T-helper 2 cell treated with Interferon-gamma antibody and Interleukin-4, amounts not matched to agents 5 μg/mL and 100 μg/mL, for 36 hours (primary cell): ENCODE measurements around the gene IL22.

Experiments used
- DNase-seq: peaks from one replicate; pipeline ENCODE4 v3.0.0; 2021; ENCODE audit warnings: low spot score
- H3K27ac Mint-ChIP-seq: one replicate; pipeline ENCODE4 v1.8.0; 2021; ENCODE audit warnings: mild to moderate bottlenecking, mixed read lengths
- H3K27me3 Mint-ChIP-seq: one replicate; pipeline ENCODE4 v1.8.0; 2021; ENCODE audit warnings: low read depth, mixed read lengths
- H3K36me3 Mint-ChIP-seq: one replicate; pipeline ENCODE4 v1.8.0; 2021; ENCODE audit warnings: low read depth, mixed read lengths
- H3K4me1 Mint-ChIP-seq: one replicate; pipeline ENCODE4 v1.8.0; 2021; ENCODE audit warnings: low read depth, mixed read lengths
- H3K4me3 Mint-ChIP-seq: one replicate; pipeline ENCODE4 v1.8.0; 2022; ENCODE audit warnings: mild to moderate bottlenecking, moderate library complexity, mixed read lengths
- H3K9me3 Mint-ChIP-seq: one replicate; pipeline ENCODE4 v1.8.0; 2021; ENCODE audit warnings: mixed read lengths

Gene IL22

GRCh38 chr12:68276402-68276930 is 23.1 kb upstream of the IL22 start:
- Mint-ChIP-seq H3K4me3 (no peak overlapping the region), H3K9me3 (no peaks in the 10 kb centered on the region), H3K36me3 (no peaks in the 10 kb centered on the region), H3K27me3 (peaks cover 18% of the 10 kb centered on the region), H3K27ac (no peak overlapping the region), H3K4me1 (peaks cover 35% of the 10 kb centered on the region)
- DNase-seq, result no peak

- Mint-ChIP-seq H3K27ac (no peak overlapping the region), H3K4me1 (peaks cover 15% of the 10 kb centered on the region), H3K27me3 (peaks cover 37% of the 10 kb centered on the region), H3K9me3 (no peaks in the 10 kb centered on the region), H3K4me3 (no peak overlapping the region), H3K36me3 (no peaks in the 10 kb centered on the region)
- DNase-seq, result no peak
Measured at GRCh38 chr12:68272732-68273131, 19.3 kb upstream of the IL22 start.

- Mint-ChIP-seq H3K4me3 (no peak overlapping the region), H3K9me3 (no peaks in the 10 kb centered on the region), H3K27me3 (peaks cover 38% of the 10 kb centered on the region), H3K27ac (no peak overlapping the region), H3K36me3 (no peaks in the 10 kb centered on the region), H3K4me1 (peaks cover 8% of the 10 kb centered on the region)
- DNase-seq, result no peak
Measured at GRCh38 chr12:68271346-68271745, 17.9 kb upstream of the IL22 start.

- Mint-ChIP-seq H3K36me3 (no peaks in the 10 kb centered on the region), H3K27me3 (peaks cover 39% of the 10 kb centered on the region), H3K27ac (no peak overlapping the region), H3K4me1 (peaks cover 6% of the 10 kb centered on the region), H3K9me3 (no peaks in the 10 kb centered on the region), H3K4me3 (no peak overlapping the region)
- no peak for DNase-seq
Measured at GRCh38 chr12:68270358-68270757, 17.0 kb upstream of the IL22 start.

GRCh38 chr12:68269779-68270178 is 16.4 kb upstream of the IL22 start:
- Mint-ChIP-seq H3K9me3 (no peaks in the 10 kb centered on the region), H3K4me1 (peaks cover 6% of the 10 kb centered on the region), H3K36me3 (no peaks in the 10 kb centered on the region), H3K27me3 (peaks cover 40% of the 10 kb centered on the region), H3K4me3 (no peak overlapping the region), H3K27ac (no peak overlapping the region)
- DNase-seq, result peak; percentile 14

- no peak for DNase-seq
- H3K4me3 Mint-ChIP-seq, result no peak overlapping the region
- no peaks in the 10 kb centered on the region for H3K9me3 Mint-ChIP-seq
- H3K36me3 Mint-ChIP-seq, result no peaks in the 10 kb centered on the region
- peaks cover 48% of the 10 kb centered on the region for H3K27me3 Mint-ChIP-seq
- H3K27ac Mint-ChIP-seq, result no peak overlapping the region
- H3K4me1 Mint-ChIP-seq, result peaks cover 6% of the 10 kb centered on the region
Measured at GRCh38 chr12:68268967-68269366, 15.6 kb upstream of the IL22 start.

GRCh38 chr12:68267892-68268396 is 14.5 kb upstream of the IL22 start:
- no peak for DNase-seq
- Mint-ChIP-seq H3K4me1 (peaks cover 6% of the 10 kb centered on the region), H3K27me3 (peaks cover 57% of the 10 kb centered on the region), H3K27ac (no peak overlapping the region), H3K9me3 (no peaks in the 10 kb centered on the region), H3K36me3 (no peaks in the 10 kb centered on the region), H3K4me3 (no peak overlapping the region)

- Mint-ChIP-seq H3K36me3 (no peaks in the 10 kb centered on the region), H3K9me3 (no peaks in the 10 kb centered on the region), H3K27me3 (peaks cover 64% of the 10 kb centered on the region), H3K4me3 (no peak overlapping the region), H3K27ac (no peak overlapping the region), H3K4me1 (peaks cover 14% of the 10 kb centered on the region)
- no peak for DNase-seq
Measured at GRCh38 chr12:68264857-68265256, 11.5 kb upstream of the IL22 start.

- H3K27me3 Mint-ChIP-seq, result peaks cover 64% of the 10 kb centered on the region
- DNase-seq, result no peak
- no peak overlapping the region for H3K27ac Mint-ChIP-seq
- peaks cover 18% of the 10 kb centered on the region for H3K4me1 Mint-ChIP-seq
- H3K36me3 Mint-ChIP-seq, result no peaks in the 10 kb centered on the region
- H3K4me3 Mint-ChIP-seq, result no peak overlapping the region
- H3K9me3 Mint-ChIP-seq, result no peaks in the 10 kb centered on the region
Measured at GRCh38 chr12:68264158-68264855, 10.9 kb upstream of the IL22 start.

- H3K4me1 Mint-ChIP-seq, result peaks cover 16% of the 10 kb centered on the region
- no peak overlapping the region for H3K4me3 Mint-ChIP-seq
- no peak for DNase-seq
- no peaks in the 10 kb centered on the region for H3K9me3 Mint-ChIP-seq
- no peaks in the 10 kb centered on the region for H3K36me3 Mint-ChIP-seq
- H3K27me3 Mint-ChIP-seq, result peaks cover 61% of the 10 kb centered on the region
- no peak overlapping the region for H3K27ac Mint-ChIP-seq
Measured at GRCh38 chr12:68263366-68263765, 10.0 kb upstream of the IL22 start.

GRCh38 chr12:68261896-68262295 is 8.5 kb upstream of the IL22 start:
- peaks cover 69% of the 10 kb centered on the region for H3K27me3 Mint-ChIP-seq
- H3K36me3 Mint-ChIP-seq, result no peaks in the 10 kb centered on the region
- H3K4me3 Mint-ChIP-seq, result no peak overlapping the region
- no peak for DNase-seq
- peaks cover 13% of the 10 kb centered on the region for H3K4me1 Mint-ChIP-seq
- H3K9me3 Mint-ChIP-seq, result no peaks in the 10 kb centered on the region
- no peak overlapping the region for H3K27ac Mint-ChIP-seq

GRCh38 chr12:68260153-68260552 is 6.7 kb upstream of the IL22 start:
- H3K27ac Mint-ChIP-seq, result no peak overlapping the region
- no peak overlapping the region for H3K4me3 Mint-ChIP-seq
- no peaks in the 10 kb centered on the region for H3K36me3 Mint-ChIP-seq
- no peaks in the 10 kb centered on the region for H3K9me3 Mint-ChIP-seq
- H3K27me3 Mint-ChIP-seq, result peaks cover 75% of the 10 kb centered on the region
- peaks cover 13% of the 10 kb centered on the region for H3K4me1 Mint-ChIP-seq
- no peak for DNase-seq

- no peaks in the 10 kb centered on the region for H3K36me3 Mint-ChIP-seq
- H3K4me1 Mint-ChIP-seq, result peaks cover 13% of the 10 kb centered on the region
- no peaks in the 10 kb centered on the region for H3K9me3 Mint-ChIP-seq
- no peak overlapping the region for H3K4me3 Mint-ChIP-seq
- peak; percentile 31 for DNase-seq
- no peak overlapping the region for H3K27ac Mint-ChIP-seq
- H3K27me3 Mint-ChIP-seq, result peaks cover 74% of the 10 kb centered on the region
Measured at GRCh38 chr12:68259318-68259940, 6.0 kb upstream of the IL22 start.

GRCh38 chr12:68252077-68252476 is 1.3 kb downstream of the IL22 start:
- no peak overlapping the region for H3K27ac Mint-ChIP-seq
- peaks cover 67% of the 10 kb centered on the region for H3K27me3 Mint-ChIP-seq
- H3K4me3 Mint-ChIP-seq, result no peak overlapping the region

More at GRCh38 chr12:68252077-68252476, 1.3 kb downstream of the IL22 start:
- H3K9me3 Mint-ChIP-seq, result no peaks in the 10 kb centered on the region
- peaks cover 1% of the 10 kb centered on the region for H3K4me1 Mint-ChIP-seq
- H3K36me3 Mint-ChIP-seq, result no peaks in the 10 kb centered on the region
- DNase-seq, result no peak
